HUES6 (cell line): ENCODE measurements around the gene DYRK3.

ENCODE experiments used
- H3K27ac ChIP-seq: 2 replicates; pipeline ENCODE4 v1.7.0; 2013; ENCODE audit warnings: low read depth, mild to moderate bottlenecking, low read length, inconsistent platforms
- H3K27me3 ChIP-seq: 2 replicates; pipeline ENCODE4 v1.6.1; 2013; ENCODE audit warnings: low read length; ENCODE audit not compliant: control insufficient read depth, insufficient read depth
- H3K36me3 ChIP-seq: 2 replicates; pipeline ENCODE4 v1.6.1; 2013; ENCODE audit warnings: low read length; ENCODE audit not compliant: control insufficient read depth, insufficient read depth
- H3K4me1 ChIP-seq: 2 replicates; pipeline ENCODE4 v1.6.1; 2013; ENCODE audit warnings: low read length; ENCODE audit not compliant: control insufficient read depth, insufficient read depth
- H3K4me3 ChIP-seq: 2 replicates; pipeline ENCODE4 v1.5.1; 2013; ENCODE audit warnings: low read depth, low read length
- H3K9ac ChIP-seq: one replicate; pipeline ENCODE4 v1.6.1; 2013; ENCODE audit warnings: mild to moderate bottlenecking, low read length
- H3K9me3 ChIP-seq: 2 replicates; pipeline ENCODE4 v1.6.1; 2013; ENCODE audit warnings: low read depth, low read length; ENCODE audit not compliant: control insufficient read depth, insufficient read depth

DYRK3 gene

DNA sequence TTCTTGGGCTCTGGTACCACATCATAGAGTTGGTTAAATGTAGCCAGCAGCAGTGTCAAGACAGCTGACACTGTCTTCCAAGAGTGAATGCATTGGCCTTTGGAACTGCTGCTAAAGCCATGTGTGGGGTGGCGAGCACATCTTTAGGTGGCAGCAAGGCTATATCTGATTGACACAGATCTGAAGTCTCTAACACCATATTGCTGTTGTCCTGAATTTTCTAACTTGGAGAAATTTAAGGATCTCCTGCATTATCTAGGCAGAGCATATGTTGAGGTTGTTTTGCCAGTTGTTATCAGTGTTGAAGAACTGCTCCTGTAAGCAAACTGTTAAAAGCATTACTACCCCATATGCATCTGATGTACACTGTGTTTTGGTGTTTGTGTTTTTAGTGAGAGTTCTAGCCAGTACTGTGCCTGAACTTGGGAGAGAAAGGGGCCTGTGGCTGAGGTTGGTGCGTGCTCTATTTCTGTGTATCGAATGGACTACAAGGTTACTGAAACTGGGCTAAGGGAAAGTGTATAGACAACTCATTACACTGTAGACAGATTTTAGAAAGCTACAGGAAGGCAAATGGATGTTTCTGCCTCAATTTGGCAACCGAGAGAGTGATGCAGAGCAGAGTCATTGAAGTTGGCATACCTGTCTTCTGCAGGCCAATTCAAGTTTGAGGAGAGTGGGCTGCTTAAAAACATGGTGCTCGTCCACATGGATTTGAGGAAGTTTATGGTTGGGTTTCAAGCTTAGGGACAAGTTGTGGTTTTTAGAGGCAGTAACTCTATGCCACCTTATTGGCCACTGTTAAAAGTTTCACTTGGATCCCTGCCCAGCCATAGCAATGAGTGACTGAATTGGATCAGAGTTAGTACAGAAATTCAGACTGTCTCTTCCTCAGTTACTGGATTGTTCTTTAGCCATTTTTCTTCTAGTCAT, 16.9 kb downstream of the DYRK3 start:
- no peak overlapping the region for H3K9ac ChIP-seq
- no peak overlapping the region for H3K4me3 ChIP-seq
- H3K9me3 ChIP-seq, result no peaks in the 10 kb centered on the region
- H3K36me3 ChIP-seq, result peaks cover 10% of the 10 kb centered on the region; the same call in 1 of the 2 replicates
- peaks cover 7% of the 10 kb centered on the region for H3K27me3 ChIP-seq
- H3K27ac ChIP-seq, result no peak overlapping the region
- no peaks in the 10 kb centered on the region for H3K4me1 ChIP-seq

DNA sequence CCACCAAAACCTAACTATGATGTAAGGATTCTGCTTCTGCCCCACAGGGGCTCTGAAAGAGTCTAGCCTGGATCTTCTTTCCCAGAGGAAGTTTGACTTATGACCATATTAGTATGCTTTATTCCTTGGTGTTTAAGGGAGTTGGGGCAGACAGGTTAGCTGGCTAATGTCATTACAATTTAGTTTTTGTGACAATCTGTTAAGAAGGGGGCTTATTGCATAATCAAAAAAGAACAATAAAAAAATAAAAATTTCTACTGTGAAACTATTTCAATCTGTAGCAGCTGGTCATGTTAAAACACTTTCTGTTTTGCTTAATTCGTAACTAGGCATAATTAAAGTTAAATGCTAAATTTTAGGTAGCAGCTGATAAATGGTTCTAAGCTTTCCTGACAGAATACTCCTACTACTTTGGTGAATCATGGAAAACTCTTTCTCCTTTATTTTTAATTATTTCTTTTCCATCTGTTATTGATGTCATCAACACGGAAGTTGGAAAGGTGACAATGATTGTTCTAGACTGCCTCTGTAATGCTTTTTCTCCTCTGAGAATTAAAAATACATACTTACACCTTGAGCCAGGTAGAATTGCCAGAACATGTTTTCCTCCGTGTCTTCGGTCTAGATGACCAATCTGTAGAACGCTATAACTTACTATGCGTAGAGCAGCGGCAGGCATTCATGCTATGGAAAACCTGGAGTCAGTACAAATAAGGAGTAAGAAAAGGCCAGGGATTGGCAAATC, 18.6 kb downstream of the DYRK3 start:
- peaks cover 19% of the 10 kb centered on the region for H3K27me3 ChIP-seq
- H3K4me3 ChIP-seq, result no peak overlapping the region
- H3K9me3 ChIP-seq, result no peaks in the 10 kb centered on the region
- H3K36me3 ChIP-seq, result no peaks in the 10 kb centered on the region
- H3K9ac ChIP-seq, result no peak overlapping the region
- peaks cover 13% of the 10 kb centered on the region for H3K4me1 ChIP-seq
- H3K27ac ChIP-seq, result no peak overlapping the region

DNA sequence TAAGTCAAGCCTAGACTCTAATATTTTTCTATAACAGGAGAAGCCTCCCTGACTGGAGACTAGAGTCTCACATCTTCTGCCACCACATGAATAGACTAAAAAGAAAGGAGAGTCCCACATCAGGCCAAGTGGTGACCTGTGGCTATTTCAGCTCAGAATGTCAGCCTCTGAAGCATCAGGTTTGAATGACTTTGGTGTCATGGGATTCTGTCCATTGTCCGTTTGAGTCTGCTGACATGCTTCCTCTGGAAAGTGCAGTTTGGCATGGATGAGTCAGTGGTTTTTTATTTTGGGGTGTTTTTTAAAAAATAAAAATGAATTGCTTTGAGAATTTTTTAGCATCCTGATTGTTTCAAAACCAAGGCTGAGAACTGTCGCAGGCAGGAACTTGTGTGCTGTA, 19.5 kb downstream of the DYRK3 start:
- Histone ChIP-seq H3K27ac (no peak overlapping the region), H3K9ac (no peak overlapping the region), H3K36me3 (no peaks in the 10 kb centered on the region), H3K9me3 (no peaks in the 10 kb centered on the region), H3K27me3 (peaks cover 27% of the 10 kb centered on the region), H3K4me1 (peaks cover 19% of the 10 kb centered on the region), H3K4me3 (no peak overlapping the region)

DNA sequence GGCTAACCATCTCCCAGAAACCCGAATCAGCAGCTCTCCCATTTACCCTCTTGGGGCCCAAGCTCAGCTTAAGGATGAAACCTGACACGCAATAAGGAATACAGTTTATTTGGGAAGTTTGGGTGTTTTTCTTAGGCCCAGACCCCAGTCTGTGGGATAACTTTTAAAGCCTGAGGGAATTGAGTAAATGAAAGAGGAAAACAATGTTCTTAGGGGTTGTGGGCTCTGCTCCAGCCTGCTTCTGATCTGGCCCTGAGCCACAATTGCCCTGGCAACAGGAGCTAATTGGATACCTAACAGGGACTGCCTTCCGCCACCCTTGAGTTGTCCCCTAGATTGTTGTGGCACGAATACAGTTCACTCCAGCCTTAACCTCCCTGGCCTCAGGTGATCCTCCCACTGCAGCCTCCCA, 20.1 kb downstream of the DYRK3 start:
- Histone ChIP-seq H3K4me1 (peaks cover 19% of the 10 kb centered on the region), H3K36me3 (no peaks in the 10 kb centered on the region), H3K9ac (no peak overlapping the region), H3K9me3 (no peaks in the 10 kb centered on the region), H3K4me3 (no peak overlapping the region), H3K27ac (no peak overlapping the region), H3K27me3 (peaks cover 30% of the 10 kb centered on the region)

DNA sequence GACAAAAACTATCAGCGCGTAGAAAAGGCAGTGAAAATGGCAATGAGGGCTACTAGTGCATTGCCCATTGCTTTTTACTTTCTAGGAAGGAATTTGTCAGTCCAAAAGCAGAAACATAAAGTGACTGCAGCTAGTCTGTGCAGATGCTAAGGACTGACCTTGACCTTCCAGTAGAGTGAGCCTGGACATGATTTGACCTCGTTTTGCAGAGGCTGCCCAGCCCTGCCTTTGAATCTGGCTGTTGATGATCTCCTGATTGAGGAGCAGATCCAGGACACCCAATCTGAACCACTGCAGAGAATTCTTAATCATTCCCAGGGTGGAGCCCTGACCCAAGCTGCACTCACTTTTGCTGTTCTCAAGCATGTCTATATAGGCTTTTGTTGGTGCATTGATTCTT, 21.6 kb downstream of the DYRK3 start:
- Histone ChIP-seq H3K36me3 (no peaks in the 10 kb centered on the region), H3K9ac (no peak overlapping the region), H3K9me3 (no peaks in the 10 kb centered on the region), H3K4me1 (peaks cover 19% of the 10 kb centered on the region), H3K27ac (no peak overlapping the region), H3K4me3 (no peak overlapping the region), H3K27me3 (peaks cover 30% of the 10 kb centered on the region)

DNA sequence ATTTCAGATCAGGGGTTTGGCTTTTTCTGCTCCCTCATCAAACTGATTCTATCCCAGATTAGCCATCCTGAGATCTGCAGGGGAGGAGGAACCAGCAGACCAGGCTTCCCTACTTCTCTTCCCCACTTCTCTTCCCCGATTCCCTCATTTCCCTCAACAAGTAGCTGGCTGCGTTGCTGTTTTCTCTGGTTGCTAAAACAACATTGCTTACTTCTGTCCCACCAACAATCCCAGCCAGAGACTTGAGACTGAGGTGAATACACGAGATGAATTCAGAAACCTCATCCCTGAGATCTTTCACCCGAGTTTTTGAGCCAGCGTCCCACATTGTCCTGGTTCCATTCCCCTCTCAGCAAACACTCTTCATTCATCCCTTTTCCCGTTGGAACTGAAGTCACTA, 22.4 kb downstream of the DYRK3 start:
- Histone ChIP-seq H3K4me1 (peaks cover 19% of the 10 kb centered on the region), H3K27ac (no peak overlapping the region), H3K27me3 (peaks cover 38% of the 10 kb centered on the region), H3K9me3 (no peaks in the 10 kb centered on the region), H3K9ac (no peak overlapping the region), H3K36me3 (no peaks in the 10 kb centered on the region), H3K4me3 (peak overlapping the region; percentile 60)

DNA sequence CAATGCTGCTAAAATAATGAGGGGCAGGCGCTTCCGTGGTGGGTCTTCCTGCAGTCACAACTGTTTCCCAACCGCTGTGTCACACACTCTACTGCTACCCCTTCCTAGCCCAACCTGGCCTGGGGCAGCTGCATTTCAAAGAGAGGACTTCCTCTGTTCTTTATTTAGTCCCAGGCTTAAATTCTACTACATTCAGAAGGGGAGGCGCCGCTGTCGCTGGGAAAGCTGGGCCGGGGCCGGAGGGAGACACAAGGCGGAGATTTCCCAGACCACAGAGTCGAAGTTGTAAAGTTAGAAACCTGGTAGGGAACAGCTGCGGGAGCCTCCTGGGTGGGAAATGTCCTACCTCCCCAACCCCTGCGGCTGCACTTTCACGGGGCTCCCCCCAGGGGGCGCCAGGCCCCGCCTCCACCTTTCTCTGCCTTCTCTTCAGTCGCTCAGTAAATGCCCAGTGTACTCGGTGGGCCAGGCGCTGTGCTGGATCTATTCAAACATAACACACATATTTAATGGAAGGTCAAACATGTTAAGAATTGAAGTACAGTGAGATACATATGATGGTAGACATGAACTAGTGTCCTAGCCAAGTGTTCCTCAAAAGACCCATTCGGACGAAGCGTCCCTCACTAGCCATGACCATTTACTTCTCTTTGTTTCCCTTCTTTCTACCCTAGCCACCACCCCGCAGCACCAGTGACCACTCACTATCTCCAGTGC, 23.1 kb downstream of the DYRK3 start:
- no peak overlapping the region for H3K9ac ChIP-seq

DNA sequence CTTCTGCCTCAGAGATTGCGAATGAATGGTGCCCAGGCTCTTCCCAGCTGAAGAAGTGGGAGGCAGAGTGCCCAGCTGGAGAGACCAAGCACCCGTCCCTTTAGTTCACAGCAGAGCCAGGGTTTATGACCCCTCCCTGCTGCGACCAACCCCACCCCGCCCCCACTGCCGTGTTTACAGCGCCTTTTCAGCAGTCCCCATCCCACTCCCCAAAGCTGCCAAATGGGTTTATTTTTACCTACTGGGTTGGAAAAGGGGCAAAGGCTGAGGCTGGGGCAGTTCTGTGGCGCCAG, 23.6 kb downstream of the DYRK3 start:
- no peak overlapping the region for H3K27ac ChIP-seq
- H3K4me3 ChIP-seq, result peak overlapping the region; percentile 60
- peaks cover 49% of the 10 kb centered on the region for H3K27me3 ChIP-seq
- H3K9ac ChIP-seq, result no peak overlapping the region
- no peaks in the 10 kb centered on the region for H3K36me3 ChIP-seq
- peaks cover 26% of the 10 kb centered on the region for H3K4me1 ChIP-seq
- no peaks in the 10 kb centered on the region for H3K9me3 ChIP-seq

More for the DNA sequence above, 23.1 kb downstream of the DYRK3 start:
- Histone ChIP-seq H3K4me1 (peaks cover 21% of the 10 kb centered on the region), H3K27me3 (peaks cover 44% of the 10 kb centered on the region), H3K36me3 (no peaks in the 10 kb centered on the region), H3K27ac (no peak overlapping the region), H3K4me3 (peak overlapping the region; percentile 60), H3K9me3 (no peaks in the 10 kb centered on the region)

DNA sequence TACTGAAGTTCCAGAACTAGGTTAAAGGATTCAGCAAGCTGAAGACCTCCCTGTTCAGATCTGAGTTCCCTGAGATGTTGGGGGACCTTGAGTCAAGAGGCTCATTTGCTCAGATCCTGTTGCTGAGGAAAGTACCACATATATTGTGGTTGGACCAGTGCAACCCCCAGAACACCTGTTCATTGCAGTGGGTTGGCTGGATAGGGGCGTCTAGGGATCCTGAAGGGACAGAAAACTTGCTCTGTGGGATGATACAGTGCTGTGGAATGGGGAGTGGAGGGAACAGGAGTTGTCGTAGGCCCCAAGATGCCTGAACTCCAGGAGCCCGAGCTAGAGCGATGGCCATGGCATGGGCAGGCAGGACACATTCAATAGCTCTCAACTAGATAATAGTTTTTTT, 24.8 kb downstream of the DYRK3 start:
- no peaks in the 10 kb centered on the region for H3K36me3 ChIP-seq
- no peak overlapping the region for H3K4me3 ChIP-seq
- no peak overlapping the region for H3K27ac ChIP-seq
- peaks cover 51% of the 10 kb centered on the region for H3K27me3 ChIP-seq
- no peaks in the 10 kb centered on the region for H3K9me3 ChIP-seq
- H3K4me1 ChIP-seq, result peaks cover 27% of the 10 kb centered on the region
- H3K9ac ChIP-seq, result no peak overlapping the region

DNA sequence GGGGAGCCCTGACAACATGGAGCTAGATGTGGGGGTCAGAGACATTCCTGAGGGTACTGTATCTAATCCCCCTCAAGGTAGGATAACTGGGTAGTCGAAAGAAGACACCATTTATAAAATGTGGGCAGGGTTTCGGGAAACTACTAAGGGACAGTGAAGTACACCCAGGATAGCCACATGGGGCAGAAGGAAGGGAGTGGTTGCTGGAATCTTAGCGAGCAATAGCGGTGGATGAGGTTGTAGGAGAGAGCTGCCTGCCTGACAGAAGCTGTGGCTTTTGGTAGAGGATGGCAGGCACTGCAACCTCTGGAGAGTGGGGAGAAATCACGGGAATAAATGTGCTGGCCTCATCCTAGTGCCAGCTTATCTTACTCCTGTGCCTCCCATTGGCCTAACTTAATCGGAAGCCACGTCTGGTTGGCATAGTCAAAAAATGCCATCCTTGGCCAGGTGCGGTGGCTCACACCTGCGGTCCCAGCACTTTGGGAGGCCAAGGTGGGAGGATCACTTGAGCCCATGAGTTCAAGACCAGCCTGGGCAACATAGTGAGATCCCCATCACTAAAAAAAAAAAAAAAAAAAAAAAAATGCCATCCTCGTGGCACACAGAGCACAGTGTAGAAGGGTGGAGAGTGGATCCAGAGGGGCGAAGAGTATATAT, 26.0 kb downstream of the DYRK3 start:
- H3K9ac ChIP-seq, result no peak overlapping the region
- no peak overlapping the region for H3K4me3 ChIP-seq
- peaks cover 27% of the 10 kb centered on the region for H3K4me1 ChIP-seq
- H3K9me3 ChIP-seq, result no peaks in the 10 kb centered on the region
- H3K36me3 ChIP-seq, result no peaks in the 10 kb centered on the region
- H3K27ac ChIP-seq, result no peak overlapping the region
- peaks cover 51% of the 10 kb centered on the region for H3K27me3 ChIP-seq
